Stimulated activated CD8-positive, alpha-beta memory T cell treated with anti-CD3 and anti-CD28 coated beads, Interleukin-2, amount 100 ng/mL, for 1 hour (primary cell): ENCODE data around the gene SMARCD3.

Source experiments
- DNase-seq, 2 donors: peaks; one replicate each; pipeline ENCODE4 v3.0.0-alpha.2; 2020; ENCODE audit warnings: low read depth in 2 of 2

Gene SMARCD3

DNA sequence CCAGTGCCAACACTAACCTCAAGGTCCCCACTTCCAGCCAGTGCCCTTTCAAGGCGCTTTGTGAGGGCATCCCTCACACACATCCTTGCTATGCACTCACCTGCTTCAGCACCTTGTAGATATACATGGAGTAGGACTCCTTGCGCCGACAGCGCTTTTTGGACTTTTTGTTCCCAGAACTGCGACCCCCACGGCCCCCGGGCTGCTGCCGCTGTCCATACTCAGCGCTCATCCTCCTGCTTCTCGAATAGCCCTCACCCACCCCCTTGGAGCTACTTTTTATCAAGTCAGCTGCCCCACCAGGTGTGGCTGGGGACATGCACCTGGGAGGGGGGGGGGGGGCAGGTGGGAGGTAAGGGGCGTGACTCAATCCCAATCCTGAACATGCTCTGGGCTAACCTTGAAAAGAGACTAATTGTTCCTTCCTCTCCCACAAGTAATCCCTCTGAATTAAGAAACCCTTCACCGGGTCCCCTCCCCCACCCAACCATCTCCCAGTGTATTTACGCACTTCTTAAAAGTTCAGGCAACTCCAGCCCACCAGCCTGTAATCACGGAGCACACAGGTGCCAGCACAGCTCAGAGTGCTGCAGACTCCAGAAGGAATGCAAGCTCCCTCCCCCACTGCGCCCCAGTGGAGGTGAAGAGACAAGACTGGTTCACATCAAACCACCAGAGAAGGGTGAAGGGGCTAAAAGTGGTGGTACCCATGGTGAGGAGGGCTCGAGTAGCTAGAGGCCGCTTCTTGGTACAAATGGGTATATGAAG, 38.2 kb downstream of the SMARCD3 start, which contains the start of gene H2BK1:
H2BK1 (minus strand) TSS at position 402 of the 768 bp plus-strand sequence; CDS start at position 232, 170 bp downstream.
- DNase-seq, result no peak

DNA sequence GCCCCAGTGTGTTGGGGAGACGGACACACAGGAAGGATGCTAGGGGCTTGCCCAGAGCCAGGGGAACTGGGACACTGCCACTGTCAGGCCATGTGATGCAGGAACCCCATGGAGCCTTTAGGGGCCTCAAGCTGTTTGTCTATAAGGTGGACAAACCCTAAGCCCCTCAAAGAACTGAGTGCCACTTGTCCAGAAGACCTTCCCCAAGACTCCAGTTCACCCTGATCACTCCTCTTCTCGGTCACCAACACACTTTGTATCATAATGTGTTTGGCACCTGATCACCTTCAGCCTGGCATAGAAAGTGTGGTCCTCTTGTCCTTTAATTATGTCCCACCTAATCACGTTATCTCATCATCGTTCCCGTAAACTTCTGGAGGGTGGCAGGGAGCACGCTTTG, 38.9 kb downstream of the SMARCD3 start:
- no peak for DNase-seq

DNA sequence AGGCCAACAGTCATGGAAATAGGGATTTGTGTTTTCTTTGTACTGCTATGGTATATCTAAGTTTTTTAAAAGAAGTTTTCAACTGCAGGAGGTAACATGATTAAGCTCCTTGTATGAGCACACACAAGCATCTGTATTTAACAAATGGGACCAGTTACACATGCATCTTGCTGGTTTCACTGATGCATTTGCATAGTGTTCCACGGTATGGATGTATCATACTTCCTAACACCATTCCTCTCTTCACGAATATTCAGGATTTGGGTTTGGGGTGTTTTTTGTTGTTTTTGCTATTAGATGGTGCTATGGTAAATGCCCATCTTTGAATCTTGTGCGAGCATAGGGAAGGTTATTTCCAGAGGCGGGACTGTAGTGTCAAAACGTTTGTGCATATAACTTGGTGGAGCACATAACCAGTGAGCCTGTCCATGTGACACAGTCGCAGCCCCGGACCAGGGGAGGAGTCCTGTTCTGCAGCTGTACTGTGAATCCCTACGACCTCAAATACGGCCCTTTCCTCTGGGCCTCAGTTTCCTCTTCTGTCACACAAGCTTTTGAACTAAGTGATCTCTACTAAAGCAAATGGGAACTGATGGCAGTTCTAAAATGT, 40.1 kb downstream of the SMARCD3 start:
- no peak for DNase-seq

DNA sequence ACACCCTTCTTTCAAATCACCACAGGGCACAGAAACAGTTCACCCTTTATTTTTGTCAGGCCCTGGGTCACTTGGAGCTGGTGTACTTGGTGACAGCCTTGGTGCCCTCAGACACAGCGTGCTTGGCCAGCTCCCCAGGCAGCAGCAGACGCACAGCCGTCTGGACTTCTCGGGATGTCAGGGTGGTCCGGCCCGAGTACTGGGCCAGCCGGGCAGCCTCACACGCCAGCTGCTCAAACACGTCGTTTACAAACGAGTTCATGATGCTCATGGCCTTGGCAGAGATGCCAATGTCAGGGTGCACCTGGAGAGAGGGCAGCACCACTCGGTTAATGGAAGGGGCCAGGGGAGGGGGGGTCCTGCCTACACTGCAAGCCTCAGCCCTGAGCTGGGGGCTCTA, 40.7 kb downstream of the SMARCD3 start:
- DNase-seq, result no peak

DNA sequence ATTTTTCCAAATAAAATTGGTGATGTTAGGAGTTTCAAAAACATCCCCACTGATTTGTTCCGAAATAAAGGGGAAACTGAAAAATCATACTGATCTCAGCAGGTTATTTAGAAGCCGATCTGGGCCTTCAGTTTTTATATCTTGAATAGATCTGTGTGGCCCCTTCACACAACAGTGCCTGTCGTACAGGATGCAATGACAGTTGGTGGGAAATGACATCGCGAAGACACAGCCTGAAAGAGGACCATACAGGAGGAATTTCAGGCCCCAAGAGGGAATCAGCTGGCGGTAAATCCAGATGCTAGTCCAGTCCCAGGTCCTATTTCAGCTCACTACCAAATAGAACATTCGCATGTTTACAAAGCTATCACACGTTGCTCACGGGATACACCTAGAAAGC, 41.2 kb downstream of the SMARCD3 start:
- DNase-seq, result no peak

DNA sequence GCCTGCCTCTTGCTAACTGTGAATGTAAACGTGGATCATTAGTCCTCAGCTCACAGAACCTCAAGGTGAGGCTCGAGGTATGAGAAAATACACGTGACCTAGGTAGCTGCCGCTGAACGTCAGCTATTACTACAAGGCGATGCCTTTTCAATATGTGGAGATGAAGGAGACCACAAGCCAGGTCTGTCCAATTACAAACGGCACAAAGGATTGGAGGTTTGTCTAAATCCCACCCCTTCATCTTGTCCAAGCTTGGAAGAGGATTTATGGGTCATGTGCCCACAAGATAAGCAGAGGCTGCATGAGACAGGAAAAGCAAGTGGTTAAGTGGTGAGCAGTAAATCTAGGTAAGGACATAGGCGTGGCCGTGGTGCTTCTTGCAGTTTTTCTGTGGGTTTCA, 41.6 kb downstream of the SMARCD3 start:
- no peak for DNase-seq

DNA sequence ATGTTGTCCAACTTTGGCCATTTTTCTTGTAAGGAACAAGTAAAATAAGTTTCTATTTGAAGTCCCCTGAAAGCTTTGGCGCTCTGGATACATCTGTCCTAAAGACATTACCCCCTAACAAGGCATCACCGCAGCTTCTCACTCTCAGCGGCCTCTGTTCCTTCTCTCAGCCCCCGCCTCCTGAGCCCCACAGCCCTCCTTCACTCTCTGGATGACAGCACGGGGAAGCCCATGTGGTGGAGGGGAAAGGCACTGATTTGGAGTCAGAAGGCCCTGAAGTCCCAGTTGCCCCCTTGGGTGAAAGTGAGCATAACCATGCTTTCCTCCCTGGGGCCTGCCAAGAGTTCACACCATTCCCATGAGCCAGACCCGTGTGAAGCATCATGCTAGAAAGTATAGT, 42.8 kb downstream of the SMARCD3 start:
- no peak for DNase-seq

DNA sequence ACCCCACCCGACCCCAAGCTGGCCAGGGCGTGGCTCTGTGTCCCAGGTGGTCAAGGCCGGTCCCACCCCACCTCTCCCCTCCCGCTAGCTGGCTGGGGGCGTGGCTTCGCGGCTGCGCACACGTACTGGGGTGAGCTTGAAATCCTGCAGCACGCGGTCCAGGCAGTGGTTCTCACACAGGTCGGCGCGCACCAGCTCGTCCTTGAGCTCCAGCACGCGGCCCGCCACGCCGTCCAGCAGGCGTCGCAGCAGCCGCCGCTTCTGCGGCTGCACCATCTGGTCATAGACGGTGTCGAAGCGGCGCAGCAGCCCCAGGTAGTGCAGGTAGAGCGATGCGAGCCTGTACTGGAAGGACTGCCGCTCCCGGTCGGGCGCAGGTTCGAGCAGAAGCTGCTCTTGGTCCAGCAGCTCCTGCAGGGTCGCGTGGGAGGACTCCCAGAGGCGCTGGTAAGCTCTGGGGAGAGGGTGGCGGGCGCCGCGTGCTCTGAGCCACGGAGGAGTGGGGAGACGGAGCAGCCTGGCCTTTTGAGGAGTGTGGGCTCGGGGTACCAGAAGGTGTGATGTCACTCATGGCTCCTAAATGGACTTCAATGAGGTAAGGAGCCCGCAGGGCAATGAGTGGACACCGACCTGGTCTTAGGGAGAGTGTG, 44.0 kb downstream of the SMARCD3 start:
- no peak for DNase-seq

DNA sequence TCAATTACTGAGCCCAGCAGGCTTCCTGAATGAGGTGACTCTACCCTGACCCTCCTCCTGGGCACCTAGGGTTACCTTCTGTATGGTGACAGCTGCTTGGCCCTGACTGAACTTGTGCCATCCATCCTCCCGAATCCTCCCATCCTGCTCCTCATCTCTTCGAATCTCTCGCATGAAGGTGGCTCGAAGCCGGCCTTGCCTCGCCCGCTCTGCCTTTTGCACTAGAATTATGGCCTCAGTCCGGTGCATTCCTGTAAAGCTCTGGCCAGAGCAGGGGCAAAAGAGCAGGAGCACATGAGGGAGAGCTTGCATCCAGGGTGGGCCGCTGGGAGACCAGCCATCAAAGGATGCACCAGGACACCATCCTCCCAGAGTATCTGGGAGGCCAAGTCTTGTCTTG, 45.7 kb downstream of the SMARCD3 start:
- DNase-seq, result no peak

DNA sequence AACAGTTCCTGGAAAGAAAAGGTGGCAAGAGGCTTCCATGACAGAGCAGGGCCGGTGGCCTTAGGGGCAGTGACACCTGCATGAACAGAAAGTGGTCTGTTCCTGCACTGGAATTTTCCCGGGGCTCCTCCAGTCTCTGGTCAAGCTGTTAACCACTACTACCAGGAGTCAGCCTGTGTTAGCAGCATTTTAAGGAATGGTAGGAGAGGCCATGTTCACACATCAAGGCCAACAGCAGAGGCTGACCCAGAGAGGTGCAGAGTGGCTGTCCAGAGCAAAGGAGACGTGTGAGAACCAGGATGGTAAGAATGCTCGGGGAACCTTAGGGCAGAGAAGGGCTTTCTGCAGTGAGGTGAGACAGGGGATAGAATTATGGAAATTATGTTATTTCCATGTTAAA, 46.7 kb downstream of the SMARCD3 start:
- no peak for DNase-seq

DNA sequence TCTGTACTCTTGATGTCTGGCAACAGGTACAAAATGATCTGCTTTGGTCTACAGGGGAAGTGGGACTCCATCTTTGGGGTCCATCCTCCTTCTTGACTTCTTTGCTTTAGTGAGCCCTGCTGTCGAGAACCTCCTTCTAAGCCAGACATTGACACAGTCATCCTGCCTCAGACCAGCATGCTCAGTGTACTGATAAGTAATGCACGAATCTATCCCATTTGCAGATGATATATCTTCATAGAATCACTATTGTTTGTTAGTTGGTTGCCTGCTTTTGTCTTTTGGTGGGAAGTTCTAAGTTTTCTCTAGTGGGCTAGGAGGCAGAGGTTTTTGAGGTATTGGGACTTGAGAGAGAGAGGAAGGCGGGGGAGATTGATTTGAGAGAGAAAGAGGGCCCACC, 47.1 kb downstream of the SMARCD3 start:
- no peak for DNase-seq

DNA sequence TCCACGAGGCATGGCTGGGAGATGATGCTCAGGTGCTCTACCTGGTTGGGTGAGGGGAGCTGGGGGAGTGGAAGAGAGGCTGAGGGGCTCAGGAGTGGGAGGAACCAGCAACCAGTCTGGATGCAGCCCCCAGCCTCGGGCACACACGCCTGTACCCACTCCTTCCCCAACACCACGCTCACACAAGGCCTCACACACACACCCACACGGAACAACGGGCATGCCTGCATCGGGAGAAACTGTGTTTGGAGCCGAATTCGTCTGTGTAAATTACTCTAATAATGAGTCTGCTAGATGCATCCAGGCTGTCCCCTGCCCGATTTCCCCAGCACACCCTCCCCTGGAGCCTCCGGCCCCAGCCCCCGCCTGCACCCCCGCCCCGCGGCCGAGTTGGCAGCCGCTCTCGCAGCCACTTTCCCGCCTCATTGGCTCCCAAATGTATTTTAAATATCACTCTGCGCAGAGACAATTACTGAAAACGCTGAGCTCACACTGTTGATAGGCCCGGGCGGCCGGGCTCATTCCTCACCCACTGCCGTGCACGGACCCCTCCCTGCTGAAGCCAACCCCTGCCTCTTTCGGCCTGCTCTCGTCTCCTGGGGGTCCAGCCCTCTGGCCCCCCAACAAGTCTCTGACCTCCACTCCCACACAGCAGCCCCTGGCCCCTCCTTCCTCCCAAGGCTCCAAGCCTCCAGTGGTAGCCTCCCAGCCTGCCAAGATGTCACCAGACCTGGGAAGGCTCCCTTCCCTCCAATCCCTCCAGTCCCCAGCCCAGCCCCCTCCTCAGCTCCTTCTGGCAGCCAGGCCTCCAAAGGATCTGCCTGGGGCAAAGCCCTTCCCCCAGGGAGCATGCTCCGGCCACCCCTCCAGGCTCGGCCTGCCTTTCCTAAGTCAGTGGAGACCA, 49.3 kb downstream of the SMARCD3 start:
- DNase-seq, result no peak

DNA sequence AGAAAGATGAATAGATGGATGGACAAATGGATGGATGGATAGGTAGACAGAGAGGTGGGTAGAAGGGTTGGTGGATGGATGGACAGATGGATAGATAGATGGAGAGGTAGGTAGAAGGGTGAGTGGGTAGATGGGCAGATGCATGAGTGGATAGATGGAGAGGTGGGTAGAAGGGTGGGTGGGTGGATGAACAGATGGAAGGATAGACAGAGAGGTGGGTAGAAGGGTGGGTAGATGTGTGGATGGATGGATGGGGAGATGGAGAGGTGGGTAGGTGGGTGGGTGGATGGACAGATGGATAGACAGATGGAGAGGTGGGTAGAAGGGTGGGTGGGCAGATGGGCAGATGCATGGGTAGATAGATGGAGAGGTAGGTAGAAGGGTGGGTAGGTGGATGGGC, 50.6 kb downstream of the SMARCD3 start:
- DNase-seq, result no peak

DNA sequence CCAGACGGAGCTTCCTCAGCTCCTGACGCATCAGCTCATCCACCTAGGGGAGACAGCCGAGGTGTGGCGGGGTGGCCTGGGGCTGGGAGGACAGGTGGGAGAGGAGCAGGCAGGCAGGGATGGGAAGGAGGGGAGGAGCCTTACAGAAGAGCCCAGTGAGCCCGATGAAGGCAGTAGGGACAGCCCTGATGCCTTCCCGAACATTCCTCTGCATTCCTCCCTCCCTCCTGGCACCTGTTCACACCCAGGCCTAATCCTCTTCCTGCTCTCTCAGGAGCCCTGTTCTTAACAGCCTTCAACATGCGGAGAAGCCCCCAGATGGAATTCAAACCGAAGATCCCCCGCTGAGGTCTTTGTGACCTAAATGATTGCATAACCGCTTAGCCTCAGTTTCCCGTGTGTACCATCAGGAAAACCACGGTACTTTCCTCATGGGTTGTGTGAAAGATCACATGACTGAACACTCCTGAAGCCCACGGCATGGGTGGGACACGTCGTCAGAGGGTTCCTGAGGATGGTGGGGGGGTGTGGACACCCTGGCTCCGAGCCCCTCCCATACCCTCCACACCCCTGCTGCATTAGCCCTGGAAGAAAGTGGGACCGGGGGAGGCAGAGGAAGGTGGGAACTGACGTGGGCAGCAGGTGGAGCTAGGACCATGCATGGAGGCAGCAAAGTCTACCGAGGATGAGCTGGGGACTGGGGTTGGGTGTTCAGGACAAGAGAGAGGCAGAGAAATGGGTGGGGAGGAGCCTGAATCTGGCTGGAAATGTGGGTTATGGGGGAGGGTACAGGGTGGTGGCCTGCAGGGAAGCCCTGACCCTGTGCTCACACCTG, 52.7 kb downstream of the SMARCD3 start:
- no peak for DNase-seq

DNA sequence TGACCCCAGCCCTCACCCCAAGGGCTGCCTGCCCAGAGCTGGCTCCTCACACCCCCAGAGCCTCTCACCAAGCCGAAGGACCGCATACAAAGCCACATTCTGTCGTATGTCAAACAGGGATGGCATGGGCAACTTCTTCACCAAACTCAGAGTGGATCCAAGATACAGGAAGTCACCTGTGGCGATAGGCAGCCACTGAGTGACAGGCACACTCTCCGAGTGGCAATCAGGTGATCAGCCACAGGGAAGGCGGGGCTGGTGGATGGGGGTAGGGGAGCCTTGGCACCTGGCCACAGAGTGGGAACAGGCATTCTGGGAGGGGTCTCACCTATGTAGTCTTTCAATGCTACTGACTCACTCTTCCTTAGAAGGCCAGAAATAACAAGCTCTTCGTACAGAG, 54.3 kb downstream of the SMARCD3 start:
- DNase-seq, result no peak

DNA sequence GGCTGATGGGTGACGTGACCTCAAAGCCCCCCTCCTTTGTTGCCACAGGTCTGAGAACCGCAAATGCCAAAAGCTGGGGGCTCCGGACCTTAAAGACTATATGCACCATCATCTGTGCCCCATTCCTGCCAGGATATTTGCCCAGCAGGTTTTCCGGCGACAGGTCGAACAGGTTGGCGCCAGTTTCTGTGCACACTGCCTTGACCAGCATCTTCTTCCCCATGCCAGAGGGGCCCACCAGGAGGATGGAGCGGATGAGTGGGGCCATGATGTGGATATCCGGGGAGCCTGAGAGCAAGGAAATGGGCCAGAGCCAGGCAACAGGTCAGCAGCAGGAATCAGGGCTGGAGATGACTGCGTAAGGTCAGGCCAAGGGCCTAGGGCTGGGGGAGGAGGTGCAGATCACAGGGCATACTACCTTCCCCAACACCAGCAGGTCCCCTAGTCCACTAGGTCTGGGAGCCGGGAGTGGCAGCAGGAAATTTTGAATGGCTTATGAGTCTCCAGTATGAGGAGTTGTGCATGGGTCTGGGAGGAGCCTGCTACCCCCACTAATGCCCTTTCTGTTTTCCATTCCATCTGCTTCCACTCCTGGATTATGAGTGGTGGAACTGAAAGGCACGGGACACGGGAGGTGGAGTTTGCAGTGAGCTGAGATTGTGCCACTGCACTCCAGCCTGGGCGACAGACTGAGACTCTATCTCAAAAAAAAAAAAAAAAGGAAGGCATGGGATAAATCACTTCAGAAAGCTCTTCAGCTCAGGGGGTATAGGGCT, 55.1 kb downstream of the SMARCD3 start:
- DNase-seq, result no peak

DNA sequence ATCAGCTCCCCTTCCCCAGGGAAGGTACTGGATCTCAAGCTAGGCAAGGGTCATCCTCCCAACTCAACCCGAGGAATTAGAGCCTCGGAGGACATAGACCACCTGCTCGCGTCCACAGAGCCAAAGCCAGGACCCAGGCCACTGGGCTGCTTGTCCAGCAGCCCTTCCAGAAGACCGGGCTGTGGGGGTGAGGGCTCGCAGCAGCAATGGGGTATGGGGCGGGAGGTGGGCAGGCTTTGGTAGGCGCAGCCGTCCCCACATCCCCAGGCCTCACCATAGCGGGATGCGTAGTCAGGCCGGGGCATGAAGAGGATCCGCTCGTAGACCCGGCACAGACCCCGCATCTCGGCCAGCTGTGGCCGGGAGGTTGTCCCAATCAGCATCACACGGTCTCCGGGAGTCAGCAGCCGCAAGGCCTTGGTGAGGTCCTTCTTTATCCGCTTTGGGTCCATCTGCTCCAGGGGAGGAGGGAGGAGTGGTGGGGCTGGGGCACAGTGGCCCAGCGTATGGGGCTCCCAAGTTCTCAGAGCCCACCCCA, 56.4 kb downstream of the SMARCD3 start:
- DNase-seq, result no peak

DNA sequence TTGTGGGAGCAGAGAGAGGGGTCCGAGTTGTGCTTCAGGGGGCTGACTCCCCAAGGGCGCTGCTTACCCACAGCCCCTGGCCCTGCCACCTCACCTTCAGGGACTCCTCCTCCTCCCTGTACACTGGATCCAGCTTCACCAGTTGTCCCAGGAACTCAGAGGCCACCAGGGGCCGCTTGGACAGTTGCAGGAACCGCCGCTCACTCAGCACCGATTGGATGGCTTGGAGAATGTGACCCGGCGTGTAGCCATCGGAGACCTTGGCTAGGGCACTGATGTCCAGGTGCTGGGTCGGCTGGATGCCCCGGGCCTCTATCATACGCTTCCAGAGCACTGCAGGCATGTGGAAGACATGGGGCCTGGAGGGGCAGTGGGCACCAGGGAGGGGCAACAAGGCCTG, 57.0 kb downstream of the SMARCD3 start:
- DNase-seq, result no peak

DNA sequence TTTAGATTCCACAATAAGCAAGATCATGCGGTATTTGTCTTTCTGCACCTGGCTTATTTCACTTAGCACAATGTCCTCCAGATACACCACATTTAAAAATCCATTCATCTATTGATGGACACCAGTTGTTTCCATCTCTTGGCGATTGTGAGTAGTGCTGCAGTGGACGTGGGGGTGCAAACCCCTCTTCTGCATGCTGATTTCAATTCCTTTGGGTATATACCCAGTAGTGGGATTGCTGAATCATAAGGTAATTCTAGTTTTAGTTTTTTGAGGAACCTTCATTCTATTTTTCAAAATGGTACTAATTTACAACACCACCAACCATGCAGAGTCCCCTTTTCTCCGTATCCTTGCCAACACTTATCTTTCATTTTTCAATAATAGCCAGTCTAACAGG, 59.5 kb downstream of the SMARCD3 start:
- no peak for DNase-seq
